ENCODE results near the gene CCDC112.

Gene CCDC112

GRCh38 chr5:115317736-115318135 is 21.3 kb upstream of the CCDC112 start:
- no peak for DNase-seq

GRCh38 chr5:115317320-115317719 is 20.9 kb upstream of the CCDC112 start:
- no peak for DNase-seq

GRCh38 chr5:115313632-115314031 is 17.2 kb upstream of the CCDC112 start:
- DNase-seq = no peak

- no peak for DNase-seq
Observed at GRCh38 chr5:115313052-115313451, 16.6 kb upstream of the CCDC112 start.

- DNase-seq = no peak
Observed at GRCh38 chr5:115309751-115310370, 13.4 kb upstream of the CCDC112 start.

GRCh38 chr5:115308815-115309214 is 12.4 kb upstream of the CCDC112 start:
- DNase-seq = no peak

- no peak for DNase-seq
Observed at GRCh38 chr5:115306011-115306536, 9.6 kb upstream of the CCDC112 start.

GRCh38 chr5:115304496-115304895 is 8.0 kb upstream of the CCDC112 start:
- no peak for DNase-seq

- DNase-seq = no peak
Observed at GRCh38 chr5:115298811-115299210, 2.4 kb upstream of the CCDC112 start.

GRCh38 chr5:115297031-115297430 is 577 bp upstream of the CCDC112 start:
- DNase-seq = no peak

- peak in 2 of 51 donors; percentile 33 to 59 for DNase-seq
Observed at GRCh38 chr5:115295777-115296123, 704 bp downstream of the CCDC112 start.

- no peak for DNase-seq
Observed at GRCh38 chr5:115291397-115291796, 5.1 kb downstream of the CCDC112 start.

- no peak for DNase-seq
Observed at GRCh38 chr5:115289104-115289503, 7.3 kb downstream of the CCDC112 start.

- no peak for DNase-seq
Observed at GRCh38 chr5:115284021-115284420, 12.4 kb downstream of the CCDC112 start.

GRCh38 chr5:115282131-115282530 is 14.3 kb downstream of the CCDC112 start:
- DNase-seq = no peak

- DNase-seq = no peak
Observed at GRCh38 chr5:115274584-115274983, 21.9 kb downstream of the CCDC112 start.

- DNase-seq = no peak
Observed at GRCh38 chr5:115272297-115272958, 24.0 kb downstream of the CCDC112 start.

- no peak for DNase-seq
Observed at GRCh38 chr5:115271295-115272050, 25.0 kb downstream of the CCDC112 start.

GRCh38 chr5:115267617-115268016 is 28.8 kb downstream of the CCDC112 start:
- no peak for DNase-seq

- peak in 1 of 51 donors; percentile 1 for DNase-seq
Observed at GRCh38 chr5:115265220-115265619, 31.2 kb downstream of the CCDC112 start.

GRCh38 chr5:115264786-115265185 is 31.7 kb downstream of the CCDC112 start:
- DNase-seq = no peak

- no peak for DNase-seq
Observed at GRCh38 chr5:115263078-115263380, 33.4 kb downstream of the CCDC112 start.
